HUES64 (cell line): Measurements from ENCODE around the gene GP5.

ENCODE experiments used
- H3K27ac ChIP-seq: 2 replicates; pipeline ENCODE4 v1.7.0; 2013; ENCODE audit warnings: low read depth, low read length, inconsistent platforms
- H3K27me3 ChIP-seq: 2 replicates; pipeline ENCODE4 v1.6.1; 2013; ENCODE audit warnings: mild to moderate bottlenecking, low read length; ENCODE audit not compliant: insufficient read depth
- H3K36me3 ChIP-seq: 2 replicates; pipeline ENCODE4 v1.6.1; 2013; ENCODE audit warnings: mild to moderate bottlenecking, low read length; ENCODE audit not compliant: insufficient read depth
- H3K4me1 ChIP-seq: 2 replicates; pipeline ENCODE4 v1.6.1; 2013; ENCODE audit warnings: mild to moderate bottlenecking, low read length, moderate library complexity; ENCODE audit not compliant: insufficient read depth
- H3K4me3 ChIP-seq: 2 replicates; pipeline ENCODE4 v1.5.1; 2013; ENCODE audit warnings: mild to moderate bottlenecking, low read length, moderate library complexity
- H3K9ac ChIP-seq: 2 replicates; pipeline ENCODE4 v1.6.1; 2013; ENCODE audit warnings: mild to moderate bottlenecking, low read depth, low read length
- H3K9me3 ChIP-seq: 2 replicates; pipeline ENCODE4 v1.6.1; 2013; ENCODE audit warnings: low read depth, low read length; ENCODE audit not compliant: insufficient read depth
- WGBS: fragments of 150-250, 120-280 bp; methylation state at CpG from one replicate; pipeline ENCODE4 v1.1.7; 2013; ENCODE audit warnings: missing lambda C conversion rate; 5-methylcytosine and 5-hydroxymethylcytosine counted together

GP5 gene

GRCh38 chr3:194384569-194385001, 14.5 kb downstream of the GP5 start:
- Histone ChIP-seq H3K4me3 (no peak overlapping the region), H3K27me3 (no peaks in the 10 kb centered on the region), H3K9me3 (no peaks in the 10 kb centered on the region), H3K36me3 (no peaks in the 10 kb centered on the region), H3K4me1 (peaks cover 6% of the 10 kb centered on the region; the same call in 1 of the 2 replicates), H3K27ac (no peak overlapping the region), H3K9ac (no peak overlapping the region)
- 95% methylated on average over 12 of the region's 12 CpGs for WGBS

GRCh38 chr3:194384156-194384555, 14.9 kb downstream of the GP5 start:
- Histone ChIP-seq H3K27me3 (no peaks in the 10 kb centered on the region), H3K9me3 (no peaks in the 10 kb centered on the region), H3K27ac (no peak overlapping the region), H3K36me3 (no peaks in the 10 kb centered on the region), H3K4me1 (peaks cover 6% of the 10 kb centered on the region; the same call in 1 of the 2 replicates), H3K9ac (no peak overlapping the region), H3K4me3 (no peak overlapping the region)
- WGBS, result 85% methylated on average over 6 of the region's 6 CpGs

- Histone ChIP-seq H3K9ac (no peak overlapping the region), H3K4me1 (peaks cover 6% of the 10 kb centered on the region; the same call in 1 of the 2 replicates), H3K27ac (no peak overlapping the region), H3K36me3 (no peaks in the 10 kb centered on the region), H3K27me3 (no peaks in the 10 kb centered on the region), H3K9me3 (no peaks in the 10 kb centered on the region), H3K4me3 (no peak overlapping the region)
- 83% methylated on average over 14 of the region's 14 CpGs for WGBS
Measured at GRCh38 chr3:194383276-194383940, 15.7 kb downstream of the GP5 start.

- Histone ChIP-seq H3K36me3 (no peaks in the 10 kb centered on the region), H3K9me3 (no peaks in the 10 kb centered on the region), H3K4me1 (peaks cover 6% of the 10 kb centered on the region; the same call in 1 of the 2 replicates), H3K9ac (no peak overlapping the region), H3K27me3 (no peaks in the 10 kb centered on the region), H3K27ac (no peak overlapping the region), H3K4me3 (no peak overlapping the region)
- WGBS, result 88% methylated on average over 9 of the region's 9 CpGs
Measured at GRCh38 chr3:194382892-194383223, 16.2 kb downstream of the GP5 start.

- Histone ChIP-seq H3K9me3 (no peaks in the 10 kb centered on the region), H3K9ac (no peak overlapping the region), H3K27me3 (no peaks in the 10 kb centered on the region), H3K27ac (no peak overlapping the region; the same call in 1 of the 2 replicates), H3K4me1 (peaks cover 6% of the 10 kb centered on the region; the same call in 1 of the 2 replicates), H3K4me3 (no peak overlapping the region), H3K36me3 (no peaks in the 10 kb centered on the region)
- WGBS, result 86% methylated on average over 20 of the region's 20 CpGs
Measured at GRCh38 chr3:194382196-194382891, 16.7 kb downstream of the GP5 start.

GRCh38 chr3:194381460-194381875, 17.6 kb downstream of the GP5 start:
- H3K9me3 ChIP-seq, result no peaks in the 10 kb centered on the region
- H3K27ac ChIP-seq, result no peak overlapping the region
- no peak overlapping the region for H3K9ac ChIP-seq
- H3K27me3 ChIP-seq, result no peaks in the 10 kb centered on the region
- 0 out of 2 replicates have a peak, but pooled peaks cover 6% of the 10 kb centered on the region for H3K4me1 ChIP-seq
- 73% methylated on average over 17 of the region's 17 CpGs for WGBS
- H3K36me3 ChIP-seq, result no peaks in the 10 kb centered on the region
- H3K4me3 ChIP-seq, result no peak overlapping the region

GRCh38 chr3:194380326-194380725, 18.7 kb downstream of the GP5 start:
- H3K4me1 ChIP-seq, result peaks cover 14% of the 10 kb centered on the region
- H3K4me3 ChIP-seq, result no peak overlapping the region
- H3K9ac ChIP-seq, result no peak overlapping the region
- WGBS, result 76% methylated on average over 7 of the region's 7 CpGs
- H3K9me3 ChIP-seq, result no peaks in the 10 kb centered on the region
- H3K27me3 ChIP-seq, result no peaks in the 10 kb centered on the region
- H3K27ac ChIP-seq, result no peak overlapping the region
- H3K36me3 ChIP-seq, result no peaks in the 10 kb centered on the region

- H3K36me3 ChIP-seq, result no peaks in the 10 kb centered on the region
- no peak overlapping the region for H3K9ac ChIP-seq
- H3K4me3 ChIP-seq, result no peak overlapping the region
- 87% methylated on average over 8 of the region's 9 CpGs for WGBS
- no peaks in the 10 kb centered on the region for H3K9me3 ChIP-seq
- no peak overlapping the region for H3K27ac ChIP-seq
- H3K27me3 ChIP-seq, result no peaks in the 10 kb centered on the region
- H3K4me1 ChIP-seq, result peaks cover 14% of the 10 kb centered on the region
Measured at GRCh38 chr3:194379651-194380050, 19.4 kb downstream of the GP5 start.

GRCh38 chr3:194379231-194379630, 19.8 kb downstream of the GP5 start:
- H3K27ac ChIP-seq, result no peak overlapping the region
- H3K4me1 ChIP-seq, result peaks cover 14% of the 10 kb centered on the region
- H3K9me3 ChIP-seq, result no peaks in the 10 kb centered on the region
- H3K4me3 ChIP-seq, result no peak overlapping the region
- 94% methylated on average over 6 of the region's 6 CpGs for WGBS
- no peaks in the 10 kb centered on the region for H3K27me3 ChIP-seq
- H3K36me3 ChIP-seq, result no peaks in the 10 kb centered on the region
- no peak overlapping the region for H3K9ac ChIP-seq

GRCh38 chr3:194377708-194378107, 21.4 kb downstream of the GP5 start:
- H3K27me3 ChIP-seq, result no peaks in the 10 kb centered on the region
- H3K9ac ChIP-seq, result no peak overlapping the region
- WGBS, result 86% methylated on average over 1 of the region's 1 CpG
- no peaks in the 10 kb centered on the region for H3K36me3 ChIP-seq
- peaks cover 14% of the 10 kb centered on the region for H3K4me1 ChIP-seq
- H3K27ac ChIP-seq, result no peak overlapping the region
- no peaks in the 10 kb centered on the region for H3K9me3 ChIP-seq
- H3K4me3 ChIP-seq, result no peak overlapping the region

GRCh38 chr3:194376241-194376560, 22.9 kb downstream of the GP5 start:
- Histone ChIP-seq H3K4me3 (no peak overlapping the region), H3K9ac (no peak overlapping the region), H3K36me3 (no peaks in the 10 kb centered on the region), H3K27ac (no peak overlapping the region), H3K9me3 (no peaks in the 10 kb centered on the region), H3K27me3 (no peaks in the 10 kb centered on the region), H3K4me1 (peaks cover 9% of the 10 kb centered on the region)
- WGBS, result 89% methylated on average over 10 of the region's 10 CpGs
